ENCODE results near the gene SKAP2.

SKAP2 gene

DNA sequence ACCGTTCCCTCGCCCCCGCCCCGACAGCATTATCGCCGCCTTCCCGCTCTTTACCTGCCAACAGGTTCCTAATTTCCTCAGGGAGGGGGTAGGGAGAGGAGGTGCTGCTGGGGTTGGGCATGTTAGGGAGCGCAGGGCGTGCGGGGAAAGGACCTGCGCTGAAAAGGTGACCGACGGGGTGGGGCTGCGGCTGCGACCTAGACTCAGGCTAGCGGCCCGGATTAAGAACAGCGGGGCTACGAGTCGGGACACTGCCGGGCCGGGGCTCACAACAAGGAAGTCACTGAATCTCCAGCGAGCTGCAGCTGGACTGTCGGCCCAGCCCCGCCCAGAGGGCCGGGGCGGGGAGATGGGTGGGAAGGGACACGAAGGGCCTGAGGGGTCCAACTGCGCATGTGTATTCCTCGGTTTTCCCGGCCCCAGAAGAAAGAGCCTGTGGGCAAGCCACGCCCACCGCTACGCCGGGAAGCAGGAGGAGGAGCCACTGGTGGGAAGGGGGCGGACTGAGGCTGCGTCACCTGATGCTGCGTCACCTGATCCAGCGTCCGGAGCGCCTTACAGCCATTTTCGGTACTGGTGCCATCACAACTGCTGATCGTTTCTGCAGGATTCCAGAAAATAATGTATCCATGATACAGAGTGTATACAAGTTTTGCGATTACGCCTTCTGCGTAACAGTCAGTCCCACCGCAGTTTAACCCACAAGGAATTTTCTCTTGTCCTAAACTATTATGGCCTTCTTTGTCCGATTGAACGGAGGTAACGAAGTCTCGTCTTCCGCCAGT lies at the start of gene SKAP2:
SKAP2 (minus strand) TSS at position 282 of the 785 bp plus-strand sequence; CDS start at position 121, 161 bp downstream.
- DNase-seq (ENCODE audit: low read depth): peak; percentile 96

DNA sequence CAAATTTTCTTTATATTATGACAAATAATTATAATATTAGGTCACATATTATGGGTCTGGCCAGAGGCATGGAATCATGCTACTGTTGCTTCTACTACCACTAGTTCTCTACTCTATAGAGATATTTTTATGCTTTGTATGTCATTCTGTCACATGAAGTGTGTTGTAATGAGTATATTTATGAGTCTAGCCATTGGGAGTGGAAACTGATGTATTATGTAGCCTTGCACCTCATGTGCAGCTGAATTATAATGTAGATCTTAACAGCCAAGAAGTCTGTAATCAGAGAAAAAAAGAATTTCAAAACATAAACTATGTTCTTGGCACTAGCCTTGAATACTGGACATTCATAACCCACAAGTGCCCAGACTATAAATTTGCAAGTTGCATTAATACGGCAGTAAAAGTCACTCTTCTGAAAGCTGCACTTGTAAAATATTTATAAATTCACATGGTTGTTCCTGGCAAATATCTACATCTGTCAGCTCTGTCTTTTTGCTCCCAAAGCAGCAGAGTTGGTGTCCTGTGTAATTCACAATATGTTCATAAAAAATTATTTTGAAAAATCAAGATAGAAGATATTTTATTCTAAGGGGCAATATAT lies 48.6 kb upstream of the SKAP2 start:
- DNase-seq (ENCODE audit: low read depth): no peak

GRCh38 chr7:26912338-26912737 lies 47.9 kb upstream of the SKAP2 start:
- no peak for DNase-seq (ENCODE audit: low read depth)

DNA sequence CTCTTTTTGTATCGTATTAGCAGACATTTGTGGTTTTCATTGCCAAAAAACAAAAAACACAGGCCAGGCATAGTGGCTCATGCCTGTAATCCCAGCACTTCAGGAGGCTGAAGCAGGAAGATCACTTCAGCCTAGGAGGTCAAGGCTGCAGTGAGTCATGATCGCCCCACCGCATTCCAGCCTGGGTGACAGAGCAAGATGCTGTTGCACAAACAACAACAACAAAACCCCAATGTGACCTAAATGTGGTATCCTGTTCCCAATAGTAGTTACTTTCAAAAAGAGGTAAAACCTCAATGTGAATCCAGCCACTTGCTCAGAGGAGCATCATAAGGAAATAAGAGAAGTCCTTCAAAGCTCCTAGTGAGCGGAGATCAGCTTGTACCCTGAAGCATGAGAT lies 45.8 kb upstream of the SKAP2 start:
- DNase-seq (ENCODE audit: low read depth): peak; percentile 78

- DNase-seq (ENCODE audit: low read depth): no peak
Observed at GRCh38 chr7:26900251-26900650, 35.9 kb upstream of the SKAP2 start.

GRCh38 chr7:26899519-26899918 lies 35.1 kb upstream of the SKAP2 start:
- no peak for DNase-seq (ENCODE audit: low read depth)

GRCh38 chr7:26898891-26899290 lies 34.5 kb upstream of the SKAP2 start:
- DNase-seq (ENCODE audit: low read depth): no peak

- no peak for DNase-seq (ENCODE audit: low read depth)
Observed at GRCh38 chr7:26897928-26898327, 33.5 kb upstream of the SKAP2 start.

DNA sequence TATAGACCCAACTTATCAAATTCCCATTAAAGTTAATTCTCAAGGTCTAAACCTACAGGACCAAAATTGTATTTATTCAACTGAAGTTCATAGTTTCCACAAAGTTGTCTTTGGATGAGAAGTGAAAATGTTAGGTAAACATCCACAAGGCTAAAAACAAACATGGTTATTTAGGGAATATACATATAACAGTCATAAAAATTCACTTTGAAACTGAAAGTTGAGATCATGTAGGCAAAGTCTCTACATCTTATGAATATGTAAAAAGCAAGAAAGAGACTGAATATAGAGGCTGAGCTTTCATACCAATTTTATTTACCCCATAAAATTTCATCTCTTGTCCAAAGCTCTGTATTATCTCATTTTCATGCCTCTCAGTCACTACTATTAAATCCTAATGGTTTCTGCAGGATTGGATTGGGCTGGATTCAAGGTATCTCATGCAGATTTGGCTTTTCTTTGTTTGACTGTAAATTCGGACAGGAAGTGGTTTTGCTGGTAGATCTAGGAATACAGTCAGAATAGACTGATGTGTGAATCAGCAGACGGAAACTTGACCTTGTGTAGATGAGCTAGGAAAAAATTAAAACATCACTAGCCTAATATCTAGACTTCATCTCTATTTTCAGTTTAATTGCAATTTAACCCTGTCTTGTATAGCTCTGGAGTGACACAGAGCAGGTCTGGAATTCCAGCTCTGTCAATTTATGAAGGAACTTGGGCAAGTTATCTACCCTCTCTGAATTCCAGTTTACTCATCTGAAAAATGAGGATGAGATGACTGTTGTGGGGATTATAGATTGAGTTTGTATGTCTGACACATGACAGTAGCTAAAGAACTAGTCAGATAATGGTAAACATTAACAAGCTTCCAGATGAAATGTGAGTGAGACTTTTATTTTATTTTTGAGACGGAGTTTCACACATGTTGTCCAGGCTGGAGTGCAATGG lies 27.3 kb upstream of the SKAP2 start:
- DNase-seq (ENCODE audit: low read depth): peak; percentile 51

- DNase-seq (ENCODE audit: low read depth): no peak
Observed at GRCh38 chr7:26880852-26881251, 16.5 kb upstream of the SKAP2 start.

DNA sequence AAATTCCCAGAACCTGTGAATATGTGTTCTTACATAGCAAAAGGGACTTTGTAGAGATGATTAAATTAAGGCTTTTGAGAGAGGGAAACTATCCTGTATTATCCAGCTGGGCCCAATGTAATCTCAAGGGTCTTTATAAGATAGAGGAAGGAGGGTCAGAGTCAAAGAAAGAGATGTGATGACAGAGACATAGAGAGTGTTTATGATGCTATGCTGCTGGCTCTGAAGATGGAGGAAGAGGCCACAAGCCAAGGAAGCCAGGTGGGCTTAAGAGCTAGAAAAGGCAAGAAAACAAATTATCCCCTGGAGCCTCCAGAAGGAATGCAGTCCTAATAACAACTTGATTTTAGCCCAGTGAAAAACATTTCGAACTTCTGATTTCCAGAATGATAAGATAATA lies 15.3 kb upstream of the SKAP2 start:
- no peak for DNase-seq (ENCODE audit: low read depth)

DNA sequence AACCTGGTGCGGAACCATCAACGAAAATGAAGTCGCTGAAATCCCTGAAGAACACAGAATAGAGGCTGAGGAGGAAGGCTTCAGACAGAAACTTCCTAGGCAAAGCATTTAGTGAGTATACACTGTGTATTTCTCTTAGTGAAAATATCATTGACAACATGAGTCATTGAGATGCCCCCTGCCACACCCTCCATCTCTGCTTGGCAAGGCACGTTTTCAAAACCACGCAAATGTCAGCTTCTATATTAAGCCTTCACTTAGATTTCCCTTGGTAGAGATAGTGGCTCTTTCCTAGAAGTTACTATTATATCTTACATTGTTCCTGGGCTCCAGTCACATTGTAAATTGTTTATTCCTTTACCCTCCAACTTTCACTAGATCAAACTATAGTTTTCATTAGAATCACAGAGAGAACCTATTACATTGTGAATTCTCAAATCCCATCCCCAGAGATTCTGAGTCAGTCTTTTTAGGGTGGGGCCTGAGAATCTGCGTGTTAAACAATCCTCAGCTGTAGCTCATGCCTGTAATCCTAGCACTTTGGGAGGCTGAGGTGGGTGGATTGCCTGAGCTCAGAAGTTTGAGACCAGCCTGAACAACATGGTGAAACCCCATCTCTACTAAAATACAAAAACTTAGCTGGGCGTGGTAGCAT lies 4.6 kb upstream of the SKAP2 start:
- DNase-seq (ENCODE audit: low read depth): no peak

GRCh38 chr7:26865094-26865388 lies 651 bp upstream of the SKAP2 start:
- no peak for DNase-seq (ENCODE audit: low read depth)

DNA sequence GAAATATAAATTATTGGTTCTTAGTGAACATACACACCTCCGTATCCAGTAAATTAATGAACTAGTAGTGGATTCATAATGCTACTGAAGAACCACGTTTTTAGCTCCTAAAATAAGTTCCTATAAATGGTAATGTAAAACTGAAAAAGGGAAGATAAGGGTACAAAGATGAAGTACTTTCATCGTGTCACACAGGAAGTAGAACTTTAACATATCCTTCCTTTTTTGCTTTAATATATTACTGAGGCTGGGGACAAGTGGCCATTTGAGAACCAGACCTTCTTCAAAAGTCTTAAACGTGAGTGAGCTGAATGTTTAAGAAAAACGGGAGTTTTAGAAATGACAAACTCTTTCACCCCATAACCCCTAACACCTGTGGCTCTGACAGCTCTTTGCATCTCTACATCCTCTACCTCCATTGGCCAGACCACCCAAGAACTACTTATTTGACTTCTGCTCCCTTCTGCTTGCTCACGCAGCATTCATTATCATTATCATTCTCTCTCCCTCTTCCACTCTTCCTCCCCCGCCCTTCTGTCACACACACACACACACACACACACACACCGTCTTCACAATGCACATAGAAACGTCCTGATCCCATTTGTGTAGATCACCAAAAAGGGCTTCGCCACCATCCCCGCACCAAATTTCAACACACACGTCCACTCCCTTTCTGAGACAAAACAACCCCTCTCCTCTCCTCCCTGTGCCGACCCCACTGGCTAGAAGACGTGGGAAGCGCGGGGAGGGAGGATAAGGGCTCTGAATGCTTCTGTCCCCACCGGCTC lies 677 bp downstream of the SKAP2 start:
- no peak for DNase-seq (ENCODE audit: low read depth)

GRCh38 chr7:26862834-26863233 lies 1.6 kb downstream of the SKAP2 start:
- no peak for DNase-seq (ENCODE audit: low read depth)

- DNase-seq (ENCODE audit: low read depth): no peak
Observed at GRCh38 chr7:26861050-26861449, 3.3 kb downstream of the SKAP2 start.

DNA sequence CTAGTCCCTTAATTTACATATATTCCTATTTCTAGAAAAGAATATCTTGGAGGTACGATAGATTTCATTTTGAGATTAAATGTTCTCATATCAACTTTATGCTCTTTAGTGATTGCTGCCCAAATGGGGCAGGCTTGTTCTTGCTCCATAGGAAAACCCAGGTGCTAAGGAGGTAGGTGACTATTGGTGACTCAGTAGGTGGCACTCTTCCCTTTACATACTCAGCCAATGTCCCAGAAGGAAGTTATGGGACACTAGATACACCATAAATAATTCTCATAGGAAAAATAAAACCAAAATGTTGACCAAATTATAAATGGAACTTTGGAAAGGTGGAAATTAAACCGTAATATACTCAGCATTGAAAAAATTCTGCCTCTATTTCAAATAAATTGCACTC lies 4.0 kb downstream of the SKAP2 start:
- DNase-seq (ENCODE audit: low read depth): no peak

DNA sequence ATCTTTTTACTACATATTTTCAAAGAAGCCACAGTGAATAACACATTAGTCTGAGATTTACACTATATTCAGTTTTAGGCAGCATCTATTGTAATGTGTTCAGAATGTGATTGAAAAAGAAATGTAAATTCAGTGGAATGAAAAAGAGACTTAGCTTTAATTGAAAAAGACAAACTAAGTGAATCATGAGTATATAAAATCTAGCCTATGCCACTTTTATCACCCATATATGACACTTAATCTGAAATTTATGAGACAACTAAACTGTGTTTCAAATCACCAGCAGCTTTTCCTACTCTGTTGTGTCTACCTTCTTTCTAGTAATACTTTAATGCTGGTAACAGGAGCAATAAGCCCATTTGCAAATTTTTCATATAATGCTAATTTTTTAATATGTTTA lies 4.7 kb downstream of the SKAP2 start:
- no peak for DNase-seq (ENCODE audit: low read depth)

DNA sequence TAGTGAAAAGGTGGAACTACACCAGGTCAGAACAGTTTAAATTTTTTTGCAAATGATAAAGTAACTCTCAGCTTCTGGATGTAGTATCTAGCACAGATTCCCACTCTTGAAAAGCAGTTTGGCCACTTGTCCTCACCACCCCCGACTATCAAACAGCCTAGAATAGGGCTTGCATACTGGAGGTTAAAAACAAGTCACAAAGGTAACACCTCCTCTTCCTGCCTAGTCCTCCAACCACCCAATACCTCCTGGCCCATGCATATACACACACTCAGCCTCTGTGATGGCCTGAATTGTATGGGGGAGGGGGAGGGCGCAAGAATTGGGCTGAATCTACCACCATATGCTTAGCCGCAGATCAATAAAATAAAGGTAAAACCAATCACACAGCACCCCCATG lies 5.7 kb downstream of the SKAP2 start:
- no peak for DNase-seq (ENCODE audit: low read depth)

DNA sequence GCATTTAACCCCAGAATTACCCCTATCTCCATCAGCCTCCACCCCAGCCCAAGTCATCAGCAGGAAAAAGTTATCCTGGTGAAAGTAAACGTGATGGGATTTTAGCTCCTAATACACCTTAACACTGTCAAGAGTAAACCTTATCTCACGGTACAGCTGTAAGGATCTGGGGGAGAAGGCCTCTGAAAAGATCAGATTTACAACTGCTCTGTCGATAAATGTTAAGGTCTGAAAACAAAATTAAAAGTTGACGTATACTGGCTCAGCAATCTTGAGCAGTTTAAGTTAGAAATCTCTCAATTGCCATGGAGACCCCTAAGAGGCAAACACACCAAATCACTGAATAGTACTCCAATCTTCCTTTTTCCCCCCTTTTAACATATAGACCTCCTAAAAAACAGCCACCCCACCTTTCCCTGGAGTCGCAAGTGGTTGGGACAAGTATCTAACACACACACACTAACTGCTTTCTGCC lies 6.1 kb downstream of the SKAP2 start:
- DNase-seq (ENCODE audit: low read depth): no peak

DNA sequence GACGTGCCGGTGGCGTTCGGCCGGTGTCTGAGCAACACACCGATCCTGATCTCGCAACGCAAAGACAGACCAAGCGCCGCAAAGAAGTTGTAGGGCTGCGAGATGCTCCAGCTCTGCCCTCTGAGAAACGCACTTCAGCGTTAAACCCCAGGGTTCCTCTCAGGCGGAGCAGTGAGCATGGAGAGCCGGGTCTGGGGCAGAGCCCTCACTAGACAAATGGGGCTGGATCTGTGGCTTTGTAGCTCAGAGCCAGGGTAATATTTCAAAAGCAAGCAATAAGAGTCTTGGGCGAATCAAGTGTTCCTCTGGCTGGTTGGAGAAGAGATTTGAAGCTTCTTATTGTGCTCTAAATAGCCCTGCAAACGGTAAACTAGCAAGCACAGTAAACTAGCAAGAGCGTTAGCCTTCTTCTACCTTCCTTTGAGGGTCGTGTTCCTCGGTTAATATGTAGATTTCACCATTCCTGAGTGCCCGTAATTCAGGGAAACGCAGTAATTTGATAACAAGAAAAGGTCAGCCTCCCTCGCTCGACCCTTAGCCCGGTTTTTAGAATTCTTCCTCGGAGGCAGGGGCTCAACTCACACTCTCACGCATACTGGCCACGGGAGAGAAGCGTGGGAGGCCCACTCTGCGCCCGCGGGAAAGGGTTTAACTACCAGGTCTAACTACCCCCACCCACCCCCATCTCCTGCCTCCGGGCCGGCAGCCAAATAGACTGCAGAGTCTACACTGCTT lies 6.7 kb downstream of the SKAP2 start:
- no peak for DNase-seq (ENCODE audit: low read depth)
